ENCODE data around the gene SLC9A1. TPM values are rescaled to one million over a fixed set of nuclear protein-coding genes. Genes with fewer than 3 reads are reported as not detected.
A peak's percentile ranks its signal among the peaks of the same experiment; 100 is the strongest.

The SLC9A1 gene
- total RNA-seq, 2 donors from 2014 or later: 22.9 to 30.4 TPM

DNA sequence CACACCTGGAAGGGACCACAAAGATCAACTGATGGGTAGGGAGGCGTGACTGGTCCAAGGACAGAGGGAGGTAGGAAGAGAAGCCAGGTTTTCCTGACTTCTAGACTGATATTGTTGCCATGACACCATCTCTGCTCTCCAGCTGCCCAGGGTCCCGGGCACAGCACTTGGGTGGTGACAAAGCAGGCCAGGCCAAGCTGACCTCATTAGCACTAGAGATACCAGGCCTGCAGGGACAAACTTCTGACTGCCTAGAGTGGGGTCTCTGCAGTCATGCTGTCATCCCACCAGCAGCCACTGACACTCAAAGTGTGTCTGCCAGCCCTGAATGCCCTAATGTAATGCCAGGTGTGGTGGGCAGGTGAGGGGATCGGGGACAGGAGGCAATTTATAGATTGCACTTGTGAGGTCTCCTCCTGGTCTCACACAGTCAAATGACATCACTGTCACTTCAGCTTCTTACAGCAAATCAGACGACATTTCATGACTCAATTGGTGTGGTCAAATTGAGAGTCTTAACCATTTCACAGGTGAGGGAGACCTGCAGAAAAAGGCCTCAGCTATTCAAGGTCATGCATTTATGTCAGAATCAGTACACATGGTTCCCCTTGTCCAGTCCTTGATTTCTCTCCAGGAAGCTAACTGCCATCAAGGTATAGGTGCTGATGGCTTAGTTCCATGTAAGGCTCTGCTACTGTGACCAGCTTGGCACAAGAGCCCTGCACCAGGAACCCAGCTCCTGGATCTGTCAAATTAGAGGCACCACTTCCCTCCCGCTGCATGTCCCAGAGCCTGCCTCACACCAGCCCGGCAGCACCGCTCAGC, 2.7 kb downstream of the SLC9A1 start:
- no peak for DNase-seq (ENCODE audit: low spot score)
- intact Hi-C loops (cut with DNase I): loop anchor here (5.0 kb wide), 1 partner anchor 35 kb away; no protein-coding TSS in a partner anchor
- TF ChIP-seq, protein P1, sequence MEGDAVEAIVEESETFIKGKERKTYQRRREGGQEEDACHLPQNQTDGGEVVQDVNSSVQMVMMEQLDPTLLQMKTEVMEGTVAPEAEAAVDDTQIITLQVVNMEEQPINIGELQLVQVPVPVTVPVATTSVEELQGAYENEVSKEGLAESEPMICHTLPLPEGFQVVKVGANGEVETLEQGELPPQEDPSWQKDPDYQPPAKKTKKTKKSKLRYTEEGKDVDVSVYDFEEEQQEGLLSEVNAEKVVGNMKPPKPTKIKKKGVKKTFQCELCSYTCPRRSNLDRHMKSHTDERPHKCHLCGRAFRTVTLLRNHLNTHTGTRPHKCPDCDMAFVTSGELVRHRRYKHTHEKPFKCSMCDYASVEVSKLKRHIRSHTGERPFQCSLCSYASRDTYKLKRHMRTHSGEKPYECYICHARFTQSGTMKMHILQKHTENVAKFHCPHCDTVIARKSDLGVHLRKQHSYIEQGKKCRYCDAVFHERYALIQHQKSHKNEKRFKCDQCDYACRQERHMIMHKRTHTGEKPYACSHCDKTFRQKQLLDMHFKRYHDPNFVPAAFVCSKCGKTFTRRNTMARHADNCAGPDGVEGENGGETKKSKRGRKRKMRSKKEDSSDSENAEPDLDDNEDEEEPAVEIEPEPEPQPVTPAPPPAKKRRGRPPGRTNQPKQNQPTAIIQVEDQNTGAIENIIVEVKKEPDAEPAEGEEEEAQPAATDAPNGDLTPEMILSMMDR (IDR thresholded peaks at IDR 0.05): no peak
- TF ChIP-seq POLR2A (IDR thresholded peaks at IDR 0.05): no peak
- TF ChIP-seq POLR2AphosphoS5 (IDR thresholded peaks at IDR 0.05): no peak
- 37% methylated on average over 7 of the region's 7 CpGs for WGBS
- Histone ChIP-seq H3K9me3 (no peaks in the 10 kb centered on the region), H3K27me3 (replicated peaks; ENCODE audit: insufficient read depth) (no peaks in the 10 kb centered on the region), H3K36me3 (no peaks in the 10 kb centered on the region), H3K4me3 (peak overlapping the region; percentile 7 to 23), H3K27ac (peak overlapping the region; percentile 87 to 90), H3K4me1 (replicated peaks) (peaks cover 42% of the 10 kb centered on the region)

DNA sequence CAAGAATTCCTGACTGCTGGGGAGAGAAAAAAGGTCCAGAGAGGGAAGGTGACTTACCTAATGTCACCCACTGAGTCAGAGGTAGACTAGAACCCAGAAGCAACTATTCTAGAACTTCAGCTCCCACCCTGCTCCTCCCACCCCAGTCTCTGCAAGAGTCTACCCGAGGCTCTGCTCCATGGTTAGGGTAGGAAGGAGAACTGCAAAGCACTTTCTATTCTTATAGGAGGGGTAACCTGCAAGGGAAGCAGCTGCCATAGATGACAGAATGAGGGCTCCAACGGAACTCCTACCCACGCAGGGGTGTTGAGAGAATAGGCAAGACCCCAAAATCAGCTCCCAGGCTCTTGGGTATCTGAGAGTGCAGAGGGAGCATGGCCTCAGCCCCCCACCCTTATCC, 4.3 kb downstream of the SLC9A1 start:
- intact Hi-C loops (cut with DNase I): loop anchor here (5.0 kb wide), 1 partner anchor 33 kb away; no protein-coding TSS in a partner anchor
- 77% methylated on average over 3 of the region's 3 CpGs for WGBS
- DNase-seq (ENCODE audit: low spot score): no peak
- H3K27ac ChIP-seq: peak overlapping the region; percentile 53 to 90
- TF ChIP-seq POLR2A (IDR thresholded peaks at IDR 0.05) (no peak), POLR2AphosphoS5 (IDR thresholded peaks at IDR 0.05) (no peak)
- TF ChIP-seq, protein P1 (IDR thresholded peaks at IDR 0.05): no peak
- H3K4me3 ChIP-seq: no peak overlapping the region
- no peaks in the 10 kb centered on the region for H3K9me3 ChIP-seq
- H3K4me1 ChIP-seq (replicated peaks): peaks cover 45% of the 10 kb centered on the region
- no peaks in the 10 kb centered on the region for H3K27me3 ChIP-seq (replicated peaks; ENCODE audit: insufficient read depth)
- H3K36me3 ChIP-seq: no peaks in the 10 kb centered on the region

DNA sequence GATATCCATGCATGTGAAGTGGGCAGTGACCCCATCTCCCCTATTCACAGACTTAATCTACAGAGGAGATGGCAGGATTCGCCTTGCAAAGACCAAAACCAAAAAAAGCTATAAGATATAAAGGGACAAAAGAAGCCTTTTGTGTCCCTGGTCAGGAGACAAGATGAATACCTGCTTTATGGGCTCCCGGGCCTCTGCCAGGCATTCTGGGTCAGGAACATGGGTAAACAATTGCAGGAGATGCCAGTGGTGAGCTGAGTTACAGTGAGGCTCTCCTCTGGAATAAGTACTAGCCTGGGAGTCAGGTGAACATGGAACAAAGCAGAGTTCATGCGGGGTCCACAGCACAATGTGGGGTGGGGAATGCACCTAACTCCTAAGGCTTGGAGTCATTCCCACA, 4.7 kb downstream of the SLC9A1 start:
- no peaks in the 10 kb centered on the region for H3K36me3 ChIP-seq
- DNase-seq (ENCODE audit: low spot score): peak; percentile 66
- intact Hi-C loops (cut with DNase I): loop anchor here (5.0 kb wide), 1 partner anchor 33 kb away; no protein-coding TSS in a partner anchor
- H3K9me3 ChIP-seq: no peaks in the 10 kb centered on the region
- TF ChIP-seq POLR2AphosphoS5 (IDR thresholded peaks at IDR 0.05): peak; percentile 75
- TF ChIP-seq POLR2A (IDR thresholded peaks at IDR 0.05): no peak
- TF ChIP-seq, protein P1 (IDR thresholded peaks at IDR 0.05): no peak
- peaks cover 48% of the 10 kb centered on the region for H3K4me1 ChIP-seq (replicated peaks)
- H3K27me3 ChIP-seq (replicated peaks; ENCODE audit: insufficient read depth): no peaks in the 10 kb centered on the region
- H3K4me3 ChIP-seq: no peak overlapping the region
- 43% methylated on average over 3 of the region's 3 CpGs for WGBS
- peak overlapping the region; percentile 53 to 90 for H3K27ac ChIP-seq

DNA sequence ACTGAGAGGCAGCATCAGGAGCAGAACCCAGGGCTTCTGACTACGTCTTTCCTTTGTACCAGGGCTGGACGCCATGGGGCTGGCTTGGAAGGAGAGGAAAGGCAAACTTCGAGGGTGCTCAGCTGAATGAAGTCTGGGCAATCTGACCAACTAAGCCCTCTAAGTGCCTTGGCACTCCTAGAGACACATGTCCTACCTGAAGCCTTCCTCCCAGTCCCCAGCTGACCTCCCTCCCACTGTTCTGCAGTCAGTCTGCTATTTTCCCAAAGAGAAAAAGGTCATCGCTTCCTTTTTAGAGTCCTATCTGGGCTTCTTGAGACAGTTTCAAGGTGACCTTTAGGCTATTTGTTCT, 5.2 kb downstream of the SLC9A1 start:
- Histone ChIP-seq H3K27ac (peak overlapping the region; percentile 53 to 90), H3K36me3 (no peaks in the 10 kb centered on the region), H3K4me1 (replicated peaks) (peaks cover 48% of the 10 kb centered on the region), H3K27me3 (replicated peaks; ENCODE audit: insufficient read depth) (no peaks in the 10 kb centered on the region), H3K9me3 (no peaks in the 10 kb centered on the region), H3K4me3 (no peak overlapping the region)
- 82% methylated on average over 4 of the region's 4 CpGs for WGBS
- DNase-seq (ENCODE audit: low spot score): no peak
- intact Hi-C loops (cut with DNase I): loop anchor here (5.0 kb wide), 1 partner anchor 32 kb away; no protein-coding TSS in a partner anchor
- TF ChIP-seq POLR2A (IDR thresholded peaks at IDR 0.05) (no peak), POLR2AphosphoS5 (IDR thresholded peaks at IDR 0.05) (no peak)

DNA sequence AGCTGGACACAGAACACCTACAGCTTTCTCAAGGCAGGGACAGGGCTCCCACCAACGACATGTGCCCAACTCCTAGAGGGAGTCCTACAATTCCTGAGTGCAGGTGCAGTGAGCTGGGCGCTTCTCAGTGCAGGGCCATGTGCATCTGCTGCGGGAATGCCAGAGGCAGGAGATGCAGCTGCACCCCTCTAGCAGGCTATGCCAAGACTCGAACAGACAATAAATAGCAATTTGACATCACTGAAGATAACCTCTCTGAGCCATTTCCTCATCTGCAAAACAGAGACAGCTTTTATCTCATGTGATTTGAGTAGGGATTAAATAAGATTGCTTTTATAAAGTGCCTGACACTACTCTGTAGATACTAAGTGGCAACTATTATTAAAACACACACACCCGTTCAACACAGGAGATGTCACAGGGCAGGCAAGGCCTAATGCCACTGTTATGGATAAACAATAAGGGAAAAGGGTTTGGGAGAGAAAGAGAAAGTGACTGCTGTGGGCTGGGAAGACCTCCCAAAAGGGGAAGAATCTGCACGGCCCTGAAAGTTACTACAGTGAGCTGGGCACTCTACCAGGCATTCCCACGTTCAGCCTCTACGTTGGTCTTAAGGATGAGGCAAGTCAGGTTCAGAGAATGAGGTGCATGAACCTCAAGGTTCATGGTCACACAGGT, 5.7 kb downstream of the SLC9A1 start:
- Histone ChIP-seq H3K36me3 (no peaks in the 10 kb centered on the region), H3K4me3 (no peak overlapping the region), H3K27me3 (replicated peaks; ENCODE audit: insufficient read depth) (no peaks in the 10 kb centered on the region), H3K4me1 (replicated peaks) (peaks cover 48% of the 10 kb centered on the region), H3K9me3 (no peaks in the 10 kb centered on the region), H3K27ac (peak overlapping the region; percentile 53 to 90)
- no peak for TF ChIP-seq POLR2AphosphoS5 (IDR thresholded peaks at IDR 0.05)
- TF ChIP-seq, protein P1 (IDR thresholded peaks at IDR 0.05): no peak
- no peak for TF ChIP-seq POLR2A (IDR thresholded peaks at IDR 0.05)
- intact Hi-C loops (cut with DNase I): no loop called here
- DNase-seq (ENCODE audit: low spot score): no peak
- 49% methylated on average over 8 of the region's 8 CpGs for WGBS
